Loucy (cell line): Measurements from ENCODE around the gene ARHGEF10L.

Experiments
- H2AFZ ChIP-seq: fragments of 200-600 bp; sonication (generic); 2 replicates; pipeline ENCODE4 v1.6.0; 2016; ENCODE audit warnings: antibody characterized with exemption, mild to moderate bottlenecking, low read length, moderate library complexity
- H3F3A ChIP-seq: fragments of 200-600 bp; 2 replicates; pipeline ENCODE4 v1.6.0; 2016; ENCODE audit warnings: antibody characterized with exemption, low read depth, mild to moderate bottlenecking
- H3K27me3 ChIP-seq: fragments of 200-600 bp; sonication (generic); 2 replicates; pipeline ENCODE4 v1.6.1; 2014; ENCODE audit warnings: low read length, mild to moderate bottlenecking; ENCODE audit not compliant: insufficient read depth, poor library complexity, severe bottlenecking
- H3K36me3 ChIP-seq: fragments of 200-600 bp; sonication (generic); 2 replicates; pipeline ENCODE4 v1.6.1; 2016; ENCODE audit warnings: low read length; ENCODE audit not compliant: insufficient read depth
- H3K4me1 ChIP-seq: fragments of 200-600 bp; sonication (generic); 2 replicates; pipeline ENCODE4 v1.5.1; 2014; ENCODE audit warnings: low read length, mild to moderate bottlenecking; ENCODE audit not compliant: insufficient read depth, poor library complexity, severe bottlenecking
- H3K4me2 ChIP-seq: fragments of 200-600 bp; sonication (generic); 2 replicates; pipeline ENCODE4 v1.6.0; 2014; ENCODE audit warnings: antibody characterized with exemption, low read length, low read depth, mild to moderate bottlenecking; ENCODE audit not compliant: poor library complexity, severe bottlenecking
- H3K4me3 ChIP-seq: fragments of 200-600 bp; sonication (generic); 2 replicates; pipeline ENCODE4 v1.5.1; 2014; ENCODE audit warnings: low read length, mild to moderate bottlenecking, mixed read lengths; ENCODE audit not compliant: poor library complexity, severe bottlenecking
- H3K79me2 ChIP-seq: fragments of 200-600 bp; sonication (generic); 2 replicates; pipeline ENCODE4 v1.6.1; 2014; ENCODE audit warnings: low read length; ENCODE audit not compliant: insufficient read depth
- H3K9ac ChIP-seq: fragments of 200-600 bp; sonication (generic); 2 replicates; pipeline ENCODE4 v1.6.0; 2014; ENCODE audit warnings: mild to moderate bottlenecking, low read depth, low read length, moderate library complexity; ENCODE audit not compliant: poor library complexity, severe bottlenecking
- H3K9me2 ChIP-seq: fragments of 200-600 bp; sonication (generic); replicated peaks from 2 replicates; pipeline ENCODE4 v1.6.1; 2016; ENCODE audit warnings: low read depth, low read length, mixed read lengths
- H3K9me3 ChIP-seq: fragments of 200-600 bp; sonication (generic); 2 replicates; pipeline ENCODE4 v1.6.1; 2014; ENCODE audit warnings: mild to moderate bottlenecking, antibody characterized with exemption, low read length, low read depth; ENCODE audit not compliant: insufficient read depth
- H4K20me1 ChIP-seq: fragments of 200-600 bp; sonication (generic); 2 replicates; pipeline ENCODE4 v1.6.0; 2014; ENCODE audit warnings: antibody characterized with exemption, low read length, mild to moderate bottlenecking; ENCODE audit not compliant: insufficient read depth, poor library complexity, severe bottlenecking
- CTCF ChIP-seq: fragments of 200-600 bp; sonication (generic); conservative IDR thresholded peaks from 2 replicates; pipeline ENCODE4 v1.5.1; 2014; ENCODE audit warnings: mild to moderate bottlenecking, antibody characterized with exemption, low read length
- EZH2phosphoT487 ChIP-seq: fragments of 200-600 bp; IDR thresholded peaks from 2 replicates; pipeline ENCODE4 v1.6.1; 2018; ENCODE audit warnings: antibody characterized with exemption, mild to moderate bottlenecking, moderate library complexity, borderline replicate concordance

Gene ARHGEF10L

GRCh38 chr1:17679856-17680255, 140.4 kb downstream of the ARHGEF10L start:
- peaks cover 17% of the 10 kb centered on the region for H3K4me1 ChIP-seq
- H3K9me2 ChIP-seq = no peaks in the 10 kb centered on the region
- no peak overlapping the region for H2AFZ ChIP-seq
- no peak overlapping the region for H3K9ac ChIP-seq
- no peaks in the 10 kb centered on the region for H3K27me3 ChIP-seq
- no peak overlapping the region for H3K4me3 ChIP-seq
- TF ChIP-seq EZH2phosphoT487 (no peak), CTCF (no peak)
- no peaks in the 10 kb centered on the region for H4K20me1 ChIP-seq
- no peaks in the 10 kb centered on the region for H3K79me2 ChIP-seq
- H3F3A ChIP-seq = no peaks in the 10 kb centered on the region
- no peak overlapping the region for H3K4me2 ChIP-seq
- no peaks in the 10 kb centered on the region for H3K36me3 ChIP-seq
- no peaks in the 10 kb centered on the region for H3K9me3 ChIP-seq

- Histone ChIP-seq H3K79me2 (no peaks in the 10 kb centered on the region), H4K20me1 (no peaks in the 10 kb centered on the region), H3K36me3 (no peaks in the 10 kb centered on the region), H3K9ac (no peak overlapping the region), H3K4me1 (peaks cover 17% of the 10 kb centered on the region), H2AFZ (no peak overlapping the region), H3K9me3 (no peaks in the 10 kb centered on the region), H3K4me2 (no peak overlapping the region), H3K9me2 (no peaks in the 10 kb centered on the region), H3F3A (no peaks in the 10 kb centered on the region), H3K4me3 (no peak overlapping the region), H3K27me3 (no peaks in the 10 kb centered on the region)
- TF ChIP-seq CTCF = no peak
- no peak for TF ChIP-seq EZH2phosphoT487
Observed at GRCh38 chr1:17680308-17680707, 140.8 kb downstream of the ARHGEF10L start.

GRCh38 chr1:17682400-17682799, 142.9 kb downstream of the ARHGEF10L start:
- Histone ChIP-seq H3K79me2 (no peaks in the 10 kb centered on the region), H2AFZ (no peak overlapping the region), H3K9ac (no peak overlapping the region)

More at GRCh38 chr1:17682400-17682799, 142.9 kb downstream of the ARHGEF10L start:
- peaks cover 3% of the 10 kb centered on the region for H3K4me1 ChIP-seq
- no peaks in the 10 kb centered on the region for H3K9me2 ChIP-seq
- H3K36me3 ChIP-seq = no peaks in the 10 kb centered on the region
- no peaks in the 10 kb centered on the region for H3F3A ChIP-seq
- H3K27me3 ChIP-seq = no peaks in the 10 kb centered on the region
- TF ChIP-seq CTCF (no peak), EZH2phosphoT487 (no peak)
- H4K20me1 ChIP-seq = no peaks in the 10 kb centered on the region
- no peak overlapping the region for H3K4me2 ChIP-seq
- H3K9me3 ChIP-seq = no peaks in the 10 kb centered on the region
- no peak overlapping the region for H3K4me3 ChIP-seq
